Chondrocyte (in vitro differentiated cells): ENCODE data around the gene TM9SF2. TPM values are rescaled to one million over a fixed set of nuclear protein-coding genes. Genes with fewer than 3 reads are reported as not detected.

Experiments used
- DNase-seq: peaks from one replicate; pipeline ENCODE4 v3.0.0; 2021; ENCODE audit warnings: mixed read lengths, low spot score
- H3K27ac Mint-ChIP-seq: one replicate; pipeline ENCODE4 v1.8.0; 2021; ENCODE audit warnings: mild to moderate bottlenecking, moderate library complexity, mixed read lengths; ENCODE audit not compliant: unreplicated experiment
- H3K27me3 Mint-ChIP-seq: 2 replicates; pipeline ENCODE4 v1.8.0; 2021; ENCODE audit warnings: low read depth, mixed read lengths
- H3K36me3 Mint-ChIP-seq: 2 replicates; pipeline ENCODE4 v1.8.0; 2021; ENCODE audit warnings: low read depth, mixed read lengths
- H3K4me1 Mint-ChIP-seq: 2 replicates; pipeline ENCODE4 v1.8.0; 2021; ENCODE audit warnings: low read depth, mild to moderate bottlenecking, mixed read lengths
- H3K4me3 Mint-ChIP-seq: one replicate; pipeline ENCODE4 v1.8.0; 2021; ENCODE audit warnings: mild to moderate bottlenecking, moderate library complexity, mixed read lengths; ENCODE audit not compliant: unreplicated experiment
- H3K9me3 Mint-ChIP-seq: 2 replicates; pipeline ENCODE4 v1.8.0; 2021; ENCODE audit warnings: low read depth, mixed read lengths
- total RNA-seq: library from RNA; stranded (reverse); gene quantifications from 3 replicates; pipeline ENCODE4 v1.2.1, GENCODE V29; 2021
- TF ChIP-seq, protein P1 (sequence below): fragments of 200-600 bp; sonication (generic); IDR thresholded peaks from 2 replicates; pipeline ENCODE4 v1.5.0; 2021; ENCODE audit warnings: antibody characterized with exemption, mild to moderate bottlenecking, moderate library complexity

TM9SF2 gene
- total RNA-seq, 1 donor from 2014 or later: 125 TPM

DNA sequence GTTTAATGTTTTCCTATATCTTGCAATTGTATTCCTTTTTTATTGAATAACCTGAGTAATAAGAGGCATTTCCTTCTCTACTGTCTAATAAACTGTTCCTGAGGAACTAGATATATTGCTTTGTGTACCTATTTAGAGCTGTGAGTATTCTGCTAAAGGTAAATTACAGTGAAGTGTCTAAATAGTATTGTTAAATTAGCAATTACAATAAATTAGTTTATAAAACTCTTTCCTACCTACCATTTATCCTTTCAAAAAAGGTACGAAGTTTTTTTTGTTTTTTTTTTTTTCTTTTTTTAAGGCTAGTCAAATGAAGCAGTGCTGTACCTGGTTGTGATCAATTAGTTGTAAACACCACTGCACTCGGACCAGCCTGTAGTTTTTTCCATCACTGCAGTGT lies 34.8 kb downstream of the TM9SF2 start:
- no peaks in the 10 kb centered on the region for H3K27me3 Mint-ChIP-seq
- no peaks in the 10 kb centered on the region for H3K4me1 Mint-ChIP-seq
- H3K4me3 Mint-ChIP-seq: no peak overlapping the region
- no peak overlapping the region for H3K27ac Mint-ChIP-seq
- no peaks in the 10 kb centered on the region for H3K9me3 Mint-ChIP-seq
- TF ChIP-seq, protein P1, sequence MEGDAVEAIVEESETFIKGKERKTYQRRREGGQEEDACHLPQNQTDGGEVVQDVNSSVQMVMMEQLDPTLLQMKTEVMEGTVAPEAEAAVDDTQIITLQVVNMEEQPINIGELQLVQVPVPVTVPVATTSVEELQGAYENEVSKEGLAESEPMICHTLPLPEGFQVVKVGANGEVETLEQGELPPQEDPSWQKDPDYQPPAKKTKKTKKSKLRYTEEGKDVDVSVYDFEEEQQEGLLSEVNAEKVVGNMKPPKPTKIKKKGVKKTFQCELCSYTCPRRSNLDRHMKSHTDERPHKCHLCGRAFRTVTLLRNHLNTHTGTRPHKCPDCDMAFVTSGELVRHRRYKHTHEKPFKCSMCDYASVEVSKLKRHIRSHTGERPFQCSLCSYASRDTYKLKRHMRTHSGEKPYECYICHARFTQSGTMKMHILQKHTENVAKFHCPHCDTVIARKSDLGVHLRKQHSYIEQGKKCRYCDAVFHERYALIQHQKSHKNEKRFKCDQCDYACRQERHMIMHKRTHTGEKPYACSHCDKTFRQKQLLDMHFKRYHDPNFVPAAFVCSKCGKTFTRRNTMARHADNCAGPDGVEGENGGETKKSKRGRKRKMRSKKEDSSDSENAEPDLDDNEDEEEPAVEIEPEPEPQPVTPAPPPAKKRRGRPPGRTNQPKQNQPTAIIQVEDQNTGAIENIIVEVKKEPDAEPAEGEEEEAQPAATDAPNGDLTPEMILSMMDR: no peak
- DNase-seq: no peak
- H3K36me3 Mint-ChIP-seq: peaks cover 13% of the 10 kb centered on the region

DNA sequence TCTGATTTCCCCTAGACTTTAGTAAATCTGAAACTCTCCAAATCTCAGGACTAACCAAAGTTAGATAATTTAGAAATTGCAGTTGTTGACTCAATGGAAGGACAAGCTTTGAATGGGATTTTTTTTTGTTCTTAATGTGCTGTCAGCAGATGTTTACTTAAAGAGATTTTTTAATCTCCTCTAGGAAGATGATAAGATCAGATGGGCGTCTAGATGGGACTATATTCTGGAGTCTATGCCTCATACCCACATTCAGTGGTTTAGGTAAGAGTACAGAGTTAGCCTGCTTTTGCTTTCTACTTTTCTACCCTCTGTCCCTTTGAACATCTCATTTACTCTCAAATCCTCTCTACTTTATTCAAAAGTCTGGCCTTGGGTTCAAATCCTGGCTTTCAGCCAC lies 39.3 kb downstream of the TM9SF2 start:
- no peaks in the 10 kb centered on the region for H3K9me3 Mint-ChIP-seq
- peaks cover 22% of the 10 kb centered on the region for H3K36me3 Mint-ChIP-seq
- H3K4me3 Mint-ChIP-seq: no peak overlapping the region
- TF ChIP-seq, protein P1: no peak
- no peaks in the 10 kb centered on the region for H3K27me3 Mint-ChIP-seq
- H3K27ac Mint-ChIP-seq: no peak overlapping the region
- no peak for DNase-seq
- no peaks in the 10 kb centered on the region for H3K4me1 Mint-ChIP-seq

DNA sequence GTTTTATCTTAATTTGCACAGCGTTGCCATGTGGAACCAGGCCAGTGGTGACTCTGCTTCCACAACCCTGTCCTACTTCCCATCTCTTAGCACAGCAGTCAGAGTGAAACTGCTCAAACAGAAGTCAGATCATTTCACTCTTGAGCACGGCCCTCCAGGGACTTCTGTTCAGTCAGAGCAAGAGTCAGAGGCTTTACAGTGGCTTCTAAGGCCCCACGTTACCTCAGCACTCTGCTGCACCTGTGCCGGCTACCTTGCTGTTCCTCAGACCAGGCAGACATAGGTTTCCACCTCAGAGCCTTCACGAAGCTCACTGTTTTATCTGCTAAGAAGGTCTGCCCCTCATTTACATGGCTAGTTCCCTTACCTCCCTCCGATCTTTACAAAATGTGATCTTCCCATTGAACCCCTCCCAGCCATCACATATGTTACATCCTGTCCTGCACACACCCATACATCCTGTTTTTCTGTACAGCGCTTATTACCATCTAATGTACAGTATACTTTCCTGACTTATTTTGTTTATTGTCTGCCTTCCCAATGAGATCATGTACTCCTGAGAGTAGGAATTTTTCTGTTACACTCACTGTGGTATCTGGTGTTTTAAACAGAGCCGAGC lies 41.6 kb downstream of the TM9SF2 start:
- Mint-ChIP-seq H3K27ac (no peak overlapping the region), H3K4me3 (no peak overlapping the region), H3K27me3 (no peaks in the 10 kb centered on the region), H3K4me1 (no peaks in the 10 kb centered on the region), H3K9me3 (no peaks in the 10 kb centered on the region), H3K36me3 (peaks cover 28% of the 10 kb centered on the region)
- TF ChIP-seq, protein P1: no peak
- no peak for DNase-seq

DNA sequence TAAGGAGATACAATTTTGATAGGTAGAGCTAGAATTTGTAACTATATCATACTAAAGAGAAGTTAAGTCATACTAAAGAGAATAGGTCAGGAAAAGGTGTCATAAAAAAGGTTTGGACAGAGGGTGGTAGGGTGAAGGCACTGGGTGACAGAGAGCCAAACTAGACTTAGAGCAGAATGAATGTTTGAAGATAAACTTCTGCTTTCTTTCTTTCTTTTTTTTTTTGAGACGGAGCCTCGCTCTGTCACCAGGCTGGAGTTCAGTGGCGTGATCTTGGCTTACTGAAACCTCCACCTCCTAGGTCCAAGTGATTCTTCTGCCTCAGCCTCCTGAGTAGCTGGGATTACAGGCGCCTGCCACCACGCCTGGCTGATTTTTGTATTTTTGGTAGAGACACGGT lies 44.1 kb downstream of the TM9SF2 start:
- Mint-ChIP-seq H3K4me1 (no peaks in the 10 kb centered on the region), H3K27ac (no peak overlapping the region), H3K36me3 (peaks cover 36% of the 10 kb centered on the region), H3K9me3 (no peaks in the 10 kb centered on the region), H3K4me3 (no peak overlapping the region), H3K27me3 (no peaks in the 10 kb centered on the region)
- TF ChIP-seq, protein P1: no peak
- no peak for DNase-seq

DNA sequence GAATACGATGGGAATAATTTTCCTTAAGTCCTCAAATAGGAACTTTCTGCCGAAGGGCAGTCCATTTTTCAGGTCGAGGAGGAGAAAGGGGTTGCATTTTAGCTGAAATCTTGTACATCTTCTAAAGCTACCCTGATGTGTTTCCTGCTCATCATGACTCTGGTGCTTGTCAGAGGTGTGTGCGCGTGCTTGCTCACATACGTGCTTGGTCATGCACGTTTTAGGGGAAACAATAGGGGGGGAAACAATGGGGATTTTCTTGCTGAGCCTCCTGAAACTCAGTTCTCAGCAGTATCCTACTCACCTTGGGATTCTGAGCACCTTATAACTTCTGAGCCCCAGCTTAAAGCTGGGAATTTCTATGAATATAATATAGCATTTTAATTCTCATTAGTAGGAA lies 44.7 kb downstream of the TM9SF2 start:
- H3K4me3 Mint-ChIP-seq: no peak overlapping the region
- H3K4me1 Mint-ChIP-seq: no peaks in the 10 kb centered on the region
- no peak overlapping the region for H3K27ac Mint-ChIP-seq
- H3K9me3 Mint-ChIP-seq: no peaks in the 10 kb centered on the region
- TF ChIP-seq, protein P1: no peak
- no peak for DNase-seq
- no peaks in the 10 kb centered on the region for H3K27me3 Mint-ChIP-seq
- peaks cover 35% of the 10 kb centered on the region for H3K36me3 Mint-ChIP-seq
